ENCODE data around the gene AMPD2. TPM values are rescaled to one million over a fixed set of nuclear protein-coding genes. Genes with fewer than 3 reads are reported as not detected.
"Not testable (repeated sequence)": the region's sequence is repeated elsewhere in the genome, so short reads cannot be mapped to it uniquely, and the experiment has no call there.

Gene AMPD2
- total and polyA plus RNA-seq, 4 donors = 16.7 to 57.4 (median 44.5) TPM

GRCh38 chr1:109659997-109660690, 40.5 kb downstream of the AMPD2 start:
- Histone ChIP-seq H3K9me3 (ENCODE audit: control insufficient read depth in 4 of 4, insufficient read depth in 3 of 4, low read length in 3 of 4) (no peaks in the 10 kb centered on the region), H3K9ac (ENCODE audit: insufficient read depth in 1 of 2, low read length in 2 of 2) (no peak overlapping the region), H3K27me3 (ENCODE audit: control insufficient read depth in 3 of 3, insufficient read depth in 3 of 3, low read length in 2 of 3) (no peaks in the 10 kb centered on the region), H3K4me1 (ENCODE audit: control insufficient read depth in 5 of 5, insufficient read depth in 5 of 5, low read length in 5 of 5) (peaks cover 0 to 6% (median 4%) of the 10 kb centered on the region in 5 donors), H3K36me3 (ENCODE audit: control insufficient read depth in 4 of 4, insufficient read depth in 4 of 4, low read length in 4 of 4) (peaks cover 0 to 10% (median 1%) of the 10 kb centered on the region in 4 donors), H3K27ac (ENCODE audit: low read depth in 1 of 2, low read length in 1 of 2) (no peak overlapping the region), H3K4me3 (no peak overlapping the region)
- 71 to 74% methylated on average over 5 of the region's 5 CpGs for WGBS, 2 donors
- no peak for TF ChIP-seq CTCF (IDR thresholded peaks at IDR 0.05; ENCODE audit: control extremely low read depth, extremely low read depth)
- ATAC-seq (ENCODE audit: insufficient read depth, low FRiP score) (no peak), DNase-seq (peak in 1 of 3 donors; percentile 33)

- not testable (repeated sequence) for DNase-seq; H3K4me3 ChIP-seq; H3K9ac ChIP-seq (ENCODE audit: insufficient read depth in 1 of 2, low read length in 2 of 2); ATAC-seq (ENCODE audit: insufficient read depth, low FRiP score); H3K27ac ChIP-seq (ENCODE audit: low read depth in 1 of 2, low read length in 1 of 2); H3K9me3 ChIP-seq (ENCODE audit: control insufficient read depth in 4 of 4, insufficient read depth in 3 of 4, low read length in 3 of 4); H3K4me1 ChIP-seq (ENCODE audit: control insufficient read depth in 5 of 5, insufficient read depth in 5 of 5, low read length in 5 of 5); H3K27me3 ChIP-seq (ENCODE audit: control insufficient read depth in 3 of 3, insufficient read depth in 3 of 3, low read length in 2 of 3)
- H3K36me3 ChIP-seq (ENCODE audit: control insufficient read depth in 4 of 4, insufficient read depth in 4 of 4, low read length in 4 of 4) = peaks cover 0 to 10% (median 1%) of the 10 kb centered on the region in 4 donors
- WGBS, 2 donors = 50 to 52% methylated on average over 3 of the region's 4 CpGs
Observed at GRCh38 chr1:109660691-109661026, 41.0 kb downstream of the AMPD2 start.

GRCh38 chr1:109661391-109661790, 41.8 kb downstream of the AMPD2 start:
- no peak overlapping the region for H3K9ac ChIP-seq (ENCODE audit: insufficient read depth in 1 of 2, low read length in 2 of 2)
- H3K9me3 ChIP-seq (ENCODE audit: control insufficient read depth in 4 of 4, insufficient read depth in 3 of 4, low read length in 3 of 4) = no peaks in the 10 kb centered on the region
- H3K27me3 ChIP-seq (ENCODE audit: control insufficient read depth in 3 of 3, insufficient read depth in 3 of 3, low read length in 2 of 3) = no peaks in the 10 kb centered on the region
- no peak overlapping the region for H3K4me3 ChIP-seq
- H3K27ac ChIP-seq (ENCODE audit: low read depth in 1 of 2, low read length in 1 of 2) = no peak overlapping the region
- DNase-seq (no peak), ATAC-seq (ENCODE audit: insufficient read depth, low FRiP score) (no peak)
- no peak for TF ChIP-seq CTCF (IDR thresholded peaks at IDR 0.05; ENCODE audit: control extremely low read depth, extremely low read depth)
- peaks cover 0 to 10% (median 1%) of the 10 kb centered on the region in 4 donors for H3K36me3 ChIP-seq (ENCODE audit: control insufficient read depth in 4 of 4, insufficient read depth in 4 of 4, low read length in 4 of 4)
- peaks cover 0 to 6% (median 0%) of the 10 kb centered on the region in 5 donors for H3K4me1 ChIP-seq (ENCODE audit: control insufficient read depth in 5 of 5, insufficient read depth in 5 of 5, low read length in 5 of 5)
- 76 to 79% methylated on average over 2 of the region's 2 CpGs for whole genome bisulfite sequencing, 2 donors

GRCh38 chr1:109664671-109665070, 45.0 kb downstream of the AMPD2 start:
- DNase-seq = no peak
- TF ChIP-seq CTCF (IDR thresholded peaks at IDR 0.05; ENCODE audit: control extremely low read depth, extremely low read depth) = no peak
- Histone ChIP-seq H3K9me3 (ENCODE audit: control insufficient read depth in 4 of 4, insufficient read depth in 3 of 4, low read length in 3 of 4) (no peaks in the 10 kb centered on the region), H3K4me1 (ENCODE audit: control insufficient read depth in 5 of 5, insufficient read depth in 5 of 5, low read length in 5 of 5) (peaks cover 0 to 7% (median 2%) of the 10 kb centered on the region in 5 donors), H3K9ac (ENCODE audit: insufficient read depth in 1 of 2, low read length in 2 of 2) (no peak overlapping the region), H3K4me3 (no peak overlapping the region), H3K27ac (ENCODE audit: low read depth in 1 of 2, low read length in 1 of 2) (no peak overlapping the region), H3K27me3 (ENCODE audit: control insufficient read depth in 3 of 3, insufficient read depth in 3 of 3, low read length in 2 of 3) (no peaks in the 10 kb centered on the region), H3K36me3 (ENCODE audit: control insufficient read depth in 4 of 4, insufficient read depth in 4 of 4, low read length in 4 of 4) (peaks cover 0 to 4% (median 1%) of the 10 kb centered on the region in 4 donors)
- ATAC-seq (ENCODE audit: insufficient read depth, low FRiP score) = no peak
- WGBS, 2 donors = 95 to 97% methylated on average over 1 of the region's 1 CpG
